ENCODE data around the gene MAML3. TPM values are rescaled to one million over a fixed set of nuclear protein-coding genes. Genes with fewer than 3 reads are reported as not detected.

MAML3 gene
- total and polyA plus RNA-seq, 2 experiments from 2014 or later: 1.7 to 6.5 TPM

DNA sequence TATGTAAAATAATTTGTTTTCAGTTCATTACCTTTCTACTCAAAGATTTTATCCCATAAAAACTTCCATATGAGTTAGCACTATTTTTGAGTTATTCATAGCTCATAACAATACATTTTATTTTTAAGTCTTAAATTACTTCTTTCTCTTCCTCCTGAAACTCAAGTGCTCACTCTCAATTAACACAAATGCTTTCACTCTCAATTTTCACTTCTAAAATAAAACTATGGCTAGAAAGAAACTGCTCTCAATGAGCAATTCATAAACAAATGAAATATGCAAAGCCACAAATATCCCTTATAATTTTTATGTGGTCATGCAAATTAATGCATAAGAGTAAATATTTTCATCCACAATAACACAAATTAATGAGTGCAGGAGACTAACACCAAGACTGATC lies 38.8 kb downstream of the MAML3 start:
- DNase-seq (ENCODE audit: low spot score): no peak
- ATAC-seq: no peak
- Histone ChIP-seq H3K27ac (ENCODE audit: low read depth) (no peak overlapping the region), H4K20me1 (replicated peaks; ENCODE audit: insufficient read depth) (no peaks in the 10 kb centered on the region), H3K4me2 (no peak overlapping the region), H2AFZ (no peak overlapping the region), H3K79me2 (replicated peaks; ENCODE audit: insufficient read depth) (no peaks in the 10 kb centered on the region), H3K9me2 (ENCODE audit: insufficient read depth) (no peaks in the 10 kb centered on the region), H3F3A (replicated peaks; ENCODE audit: low read depth) (no peaks in the 10 kb centered on the region), H3K4me3 (no peak overlapping the region), H3K4me1 (ENCODE audit: insufficient read depth) (no peaks in the 10 kb centered on the region), H3K27me3 (ENCODE audit: insufficient read depth) (no peaks in the 10 kb centered on the region), H3K36me3 (ENCODE audit: insufficient read depth) (no peaks in the 10 kb centered on the region)
- H3K27me3 Mint-ChIP-seq (ENCODE audit: insufficient read depth, low read depth, poor library complexity): no peaks in the 10 kb centered on the region
- no peak overlapping the region for H3K27ac Mint-ChIP-seq
- no peaks in the 10 kb centered on the region for H3K9me3 Mint-ChIP-seq
- no peaks in the 10 kb centered on the region for H3K36me3 Mint-ChIP-seq (ENCODE audit: low read depth)
- TF ChIP-seq POLR2AphosphoS5 (IDR thresholded peaks at IDR 0.05; ENCODE audit: low read depth): no peak
- TF ChIP-seq ZNF331 (CRISPR knock-in tag; IDR thresholded peaks at IDR 0.05; ENCODE audit: low read depth): no peak
- TF ChIP-seq, protein P1, sequence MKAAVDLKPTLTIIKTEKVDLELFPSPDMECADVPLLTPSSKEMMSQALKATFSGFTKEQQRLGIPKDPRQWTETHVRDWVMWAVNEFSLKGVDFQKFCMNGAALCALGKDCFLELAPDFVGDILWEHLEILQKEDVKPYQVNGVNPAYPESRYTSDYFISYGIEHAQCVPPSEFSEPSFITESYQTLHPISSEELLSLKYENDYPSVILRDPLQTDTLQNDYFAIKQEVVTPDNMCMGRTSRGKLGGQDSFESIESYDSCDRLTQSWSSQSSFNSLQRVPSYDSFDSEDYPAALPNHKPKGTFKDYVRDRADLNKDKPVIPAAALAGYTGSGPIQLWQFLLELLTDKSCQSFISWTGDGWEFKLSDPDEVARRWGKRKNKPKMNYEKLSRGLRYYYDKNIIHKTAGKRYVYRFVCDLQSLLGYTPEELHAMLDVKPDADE (IDR thresholded peaks at IDR 0.05): no peak
- no peak for TF ChIP-seq CREB1 (CRISPR knock-in tag; IDR thresholded peaks at IDR 0.05; ENCODE audit: low read depth)
- no peak for TF ChIP-seq EZH2phosphoT487 (IDR thresholded peaks at IDR 0.05; ENCODE audit: unreplicated experiment)
- no peak for TF ChIP-seq NANOG (IDR thresholded peaks at IDR 0.05; ENCODE audit: borderline replicate concordance)
- no peak for TF ChIP-seq ZNF114 (CRISPR knock-in tag; IDR thresholded peaks at IDR 0.05)
- TF ChIP-seq, protein P2, sequence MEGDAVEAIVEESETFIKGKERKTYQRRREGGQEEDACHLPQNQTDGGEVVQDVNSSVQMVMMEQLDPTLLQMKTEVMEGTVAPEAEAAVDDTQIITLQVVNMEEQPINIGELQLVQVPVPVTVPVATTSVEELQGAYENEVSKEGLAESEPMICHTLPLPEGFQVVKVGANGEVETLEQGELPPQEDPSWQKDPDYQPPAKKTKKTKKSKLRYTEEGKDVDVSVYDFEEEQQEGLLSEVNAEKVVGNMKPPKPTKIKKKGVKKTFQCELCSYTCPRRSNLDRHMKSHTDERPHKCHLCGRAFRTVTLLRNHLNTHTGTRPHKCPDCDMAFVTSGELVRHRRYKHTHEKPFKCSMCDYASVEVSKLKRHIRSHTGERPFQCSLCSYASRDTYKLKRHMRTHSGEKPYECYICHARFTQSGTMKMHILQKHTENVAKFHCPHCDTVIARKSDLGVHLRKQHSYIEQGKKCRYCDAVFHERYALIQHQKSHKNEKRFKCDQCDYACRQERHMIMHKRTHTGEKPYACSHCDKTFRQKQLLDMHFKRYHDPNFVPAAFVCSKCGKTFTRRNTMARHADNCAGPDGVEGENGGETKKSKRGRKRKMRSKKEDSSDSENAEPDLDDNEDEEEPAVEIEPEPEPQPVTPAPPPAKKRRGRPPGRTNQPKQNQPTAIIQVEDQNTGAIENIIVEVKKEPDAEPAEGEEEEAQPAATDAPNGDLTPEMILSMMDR (conservative IDR thresholded peaks at IDR 0.05; ENCODE audit: low read depth in 2 of 2): no peak
- TF ChIP-seq, protein P3, sequence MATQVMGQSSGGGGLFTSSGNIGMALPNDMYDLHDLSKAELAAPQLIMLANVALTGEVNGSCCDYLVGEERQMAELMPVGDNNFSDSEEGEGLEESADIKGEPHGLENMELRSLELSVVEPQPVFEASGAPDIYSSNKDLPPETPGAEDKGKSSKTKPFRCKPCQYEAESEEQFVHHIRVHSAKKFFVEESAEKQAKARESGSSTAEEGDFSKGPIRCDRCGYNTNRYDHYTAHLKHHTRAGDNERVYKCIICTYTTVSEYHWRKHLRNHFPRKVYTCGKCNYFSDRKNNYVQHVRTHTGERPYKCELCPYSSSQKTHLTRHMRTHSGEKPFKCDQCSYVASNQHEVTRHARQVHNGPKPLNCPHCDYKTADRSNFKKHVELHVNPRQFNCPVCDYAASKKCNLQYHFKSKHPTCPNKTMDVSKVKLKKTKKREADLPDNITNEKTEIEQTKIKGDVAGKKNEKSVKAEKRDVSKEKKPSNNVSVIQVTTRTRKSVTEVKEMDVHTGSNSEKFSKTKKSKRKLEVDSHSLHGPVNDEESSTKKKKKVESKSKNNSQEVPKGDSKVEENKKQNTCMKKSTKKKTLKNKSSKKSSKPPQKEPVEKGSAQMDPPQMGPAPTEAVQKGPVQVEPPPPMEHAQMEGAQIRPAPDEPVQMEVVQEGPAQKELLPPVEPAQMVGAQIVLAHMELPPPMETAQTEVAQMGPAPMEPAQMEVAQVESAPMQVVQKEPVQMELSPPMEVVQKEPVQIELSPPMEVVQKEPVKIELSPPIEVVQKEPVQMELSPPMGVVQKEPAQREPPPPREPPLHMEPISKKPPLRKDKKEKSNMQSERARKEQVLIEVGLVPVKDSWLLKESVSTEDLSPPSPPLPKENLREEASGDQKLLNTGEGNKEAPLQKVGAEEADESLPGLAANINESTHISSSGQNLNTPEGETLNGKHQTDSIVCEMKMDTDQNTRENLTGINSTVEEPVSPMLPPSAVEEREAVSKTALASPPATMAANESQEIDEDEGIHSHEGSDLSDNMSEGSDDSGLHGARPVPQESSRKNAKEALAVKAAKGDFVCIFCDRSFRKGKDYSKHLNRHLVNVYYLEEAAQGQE (IDR thresholded peaks at IDR 0.05; ENCODE audit: unreplicated experiment): no peak
- no peak for TF ChIP-seq JUNB (IDR thresholded peaks at IDR 0.05; ENCODE audit: unreplicated experiment)
- no peak for TF ChIP-seq STAT1 (IDR thresholded peaks at IDR 0.05; ENCODE audit: unreplicated experiment)
- no peak for TF ChIP-seq EZH2 (IDR thresholded peaks at IDR 0.05; ENCODE audit: low read depth, unreplicated experiment)
- no peak for TF ChIP-seq ZNF462 (CRISPR knock-in tag; IDR thresholded peaks at IDR 0.05)
- no peak overlapping the region for H3K4me3 Mint-ChIP-seq
- peaks cover 17% of the 10 kb centered on the region; the same call in 2 of the 3 replicates for H3K4me1 Mint-ChIP-seq
